Measurements from ENCODE around the gene BRINP2. TPM values are rescaled to one million over a fixed set of nuclear protein-coding genes. Genes with fewer than 3 reads are reported as not detected.
A peak's percentile ranks its signal among the peaks of the same experiment; 100 is the strongest.

Gene BRINP2
- total RNA-seq, 1 donor: not detected

GRCh38 chr1:177256153-177257075 is 85.7 kb downstream of the BRINP2 start:
- DNase-seq (ENCODE audit: low read depth): peak; percentile 89
- TF ChIP-seq CTCF (IDR thresholded peaks at IDR 0.05; ENCODE audit: insufficient read depth, low read depth, low read length): peak; percentile 63
- no peak overlapping the region for H3K4me3 ChIP-seq (ENCODE audit: low read depth, low read length)

GRCh38 chr1:177257128-177257527 is 86.4 kb downstream of the BRINP2 start:
- H3K4me3 ChIP-seq (ENCODE audit: low read depth, low read length): no peak overlapping the region
- no peak for TF ChIP-seq CTCF (IDR thresholded peaks at IDR 0.05; ENCODE audit: insufficient read depth, low read depth, low read length)
- no peak for DNase-seq (ENCODE audit: low read depth)

GRCh38 chr1:177257576-177257975 is 86.8 kb downstream of the BRINP2 start:
- no peak for TF ChIP-seq CTCF (IDR thresholded peaks at IDR 0.05; ENCODE audit: insufficient read depth, low read depth, low read length)
- DNase-seq (ENCODE audit: low read depth): no peak
- no peak overlapping the region for H3K4me3 ChIP-seq (ENCODE audit: low read depth, low read length)

GRCh38 chr1:177270863-177271262 is 100.1 kb downstream of the BRINP2 start:
- DNase-seq (ENCODE audit: low read depth): no peak
- H3K4me3 ChIP-seq (ENCODE audit: low read depth, low read length): no peak overlapping the region
- TF ChIP-seq CTCF (IDR thresholded peaks at IDR 0.05; ENCODE audit: insufficient read depth, low read depth, low read length): no peak

- DNase-seq (ENCODE audit: low read depth): no peak
These were observed 102.4 kb downstream of the BRINP2 start for GRCh38 chr1:177273141-177273540.

GRCh38 chr1:177274687-177275211 is 104.0 kb downstream of the BRINP2 start:
- H3K4me3 ChIP-seq (ENCODE audit: low read depth, low read length): no peak overlapping the region
- no peak for TF ChIP-seq CTCF (IDR thresholded peaks at IDR 0.05; ENCODE audit: insufficient read depth, low read depth, low read length)
- DNase-seq (ENCODE audit: low read depth): peak; percentile 60

More at GRCh38 chr1:177273141-177273540, 102.4 kb downstream of the BRINP2 start:
- no peak overlapping the region for H3K4me3 ChIP-seq (ENCODE audit: low read depth, low read length)
- TF ChIP-seq CTCF (IDR thresholded peaks at IDR 0.05; ENCODE audit: insufficient read depth, low read depth, low read length): no peak

Data from fibroblast of villous mesenchyme (primary cell).